ENCODE results near the gene LRG1. TPM values are rescaled to one million over a fixed set of nuclear protein-coding genes. Genes with fewer than 3 reads are reported as not detected.

LRG1 gene
- total and polyA plus RNA-seq, 9 of the 15 experiments (the other 6 are each of a cell fraction or from before 2014, with no cell fraction given): 1.5 to 11.9 (median 8.7) TPM

DNA sequence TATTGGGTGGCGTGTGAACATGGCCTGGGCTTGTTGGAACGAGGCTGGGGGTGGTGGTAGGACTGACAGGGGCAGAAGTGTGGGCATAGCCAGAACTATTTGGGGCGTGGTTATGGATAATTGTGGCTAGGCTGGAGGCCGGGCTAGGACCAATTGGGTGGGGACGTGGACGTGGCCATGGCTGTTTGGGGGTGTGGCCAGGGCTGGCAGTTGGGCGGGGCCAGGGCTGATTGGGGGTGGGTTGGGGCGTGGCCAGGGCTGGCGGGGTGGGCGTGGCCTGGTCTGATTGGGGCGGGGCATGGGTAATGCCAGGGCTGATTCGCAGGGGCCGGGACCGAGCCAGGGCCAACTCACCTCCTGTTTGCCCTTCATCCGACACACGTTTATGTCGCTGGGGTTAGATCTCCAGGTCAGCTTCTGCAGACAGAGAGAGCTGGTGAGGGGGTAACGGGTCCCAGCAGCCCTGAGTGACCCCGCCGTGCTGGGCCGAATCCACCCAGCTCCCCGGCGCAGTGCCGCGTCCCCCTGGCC, 16.8 kb upstream of the LRG1 start (continued):
- TF ChIP-seq, protein P1, sequence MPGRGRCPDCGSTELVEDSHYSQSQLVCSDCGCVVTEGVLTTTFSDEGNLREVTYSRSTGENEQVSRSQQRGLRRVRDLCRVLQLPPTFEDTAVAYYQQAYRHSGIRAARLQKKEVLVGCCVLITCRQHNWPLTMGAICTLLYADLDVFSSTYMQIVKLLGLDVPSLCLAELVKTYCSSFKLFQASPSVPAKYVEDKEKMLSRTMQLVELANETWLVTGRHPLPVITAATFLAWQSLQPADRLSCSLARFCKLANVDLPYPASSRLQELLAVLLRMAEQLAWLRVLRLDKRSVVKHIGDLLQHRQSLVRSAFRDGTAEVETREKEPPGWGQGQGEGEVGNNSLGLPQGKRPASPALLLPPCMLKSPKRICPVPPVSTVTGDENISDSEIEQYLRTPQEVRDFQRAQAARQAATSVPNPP (IDR thresholded peaks at IDR 0.05; ENCODE audit: borderline replicate concordance, insufficient read depth, insufficient read length): no peak
- no peak for TF ChIP-seq TAF15 (IDR thresholded peaks at IDR 0.05; ENCODE audit: low read depth, low read length)
- no peak for TF ChIP-seq NFXL1 (CRISPR knock-in tag; IDR thresholded peaks at IDR 0.05)
- TF ChIP-seq YBX1 (IDR thresholded peaks at IDR 0.05): no peak
- TF ChIP-seq POLR3A (IDR thresholded peaks at IDR 0.05; ENCODE audit: borderline replicate concordance, extremely low read depth, insufficient read depth, insufficient read length): no peak
- no peak for TF ChIP-seq TEAD2 (tag; IDR thresholded peaks at IDR 0.05)
- peak; percentile 24 for TF ChIP-seq CREM (IDR thresholded peaks at IDR 0.05; ENCODE audit: low read depth)
- TF ChIP-seq, protein P2, sequence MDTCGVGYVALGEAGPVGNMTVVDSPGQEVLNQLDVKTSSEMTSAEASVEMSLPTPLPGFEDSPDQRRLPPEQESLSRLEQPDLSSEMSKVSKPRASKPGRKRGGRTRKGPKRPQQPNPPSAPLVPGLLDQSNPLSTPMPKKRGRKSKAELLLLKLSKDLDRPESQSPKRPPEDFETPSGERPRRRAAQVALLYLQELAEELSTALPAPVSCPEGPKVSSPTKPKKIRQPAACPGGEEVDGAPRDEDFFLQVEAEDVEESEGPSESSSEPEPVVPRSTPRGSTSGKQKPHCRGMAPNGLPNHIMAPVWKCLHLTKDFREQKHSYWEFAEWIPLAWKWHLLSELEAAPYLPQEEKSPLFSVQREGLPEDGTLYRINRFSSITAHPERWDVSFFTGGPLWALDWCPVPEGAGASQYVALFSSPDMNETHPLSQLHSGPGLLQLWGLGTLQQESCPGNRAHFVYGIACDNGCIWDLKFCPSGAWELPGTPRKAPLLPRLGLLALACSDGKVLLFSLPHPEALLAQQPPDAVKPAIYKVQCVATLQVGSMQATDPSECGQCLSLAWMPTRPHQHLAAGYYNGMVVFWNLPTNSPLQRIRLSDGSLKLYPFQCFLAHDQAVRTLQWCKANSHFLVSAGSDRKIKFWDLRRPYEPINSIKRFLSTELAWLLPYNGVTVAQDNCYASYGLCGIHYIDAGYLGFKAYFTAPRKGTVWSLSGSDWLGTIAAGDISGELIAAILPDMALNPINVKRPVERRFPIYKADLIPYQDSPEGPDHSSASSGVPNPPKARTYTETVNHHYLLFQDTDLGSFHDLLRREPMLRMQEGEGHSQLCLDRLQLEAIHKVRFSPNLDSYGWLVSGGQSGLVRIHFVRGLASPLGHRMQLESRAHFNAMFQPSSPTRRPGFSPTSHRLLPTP (IDR thresholded peaks at IDR 0.05; ENCODE audit: borderline replicate concordance, extremely low read depth, insufficient read length): no peak
- no peak for TF ChIP-seq TCF7L2 (IDR thresholded peaks at IDR 0.05; ENCODE audit: low read depth, low read length)
- no peak for TF ChIP-seq ATF3 (IDR thresholded peaks at IDR 0.05)
- TF ChIP-seq ATF3 (CRISPR knock-in tag; conservative IDR thresholded peaks at IDR 0.05): no peak
- TF ChIP-seq LCOR (CRISPR knock-in tag; IDR thresholded peaks at IDR 0.05): 0 out of 2 replicates have a peak, but pooled peaks have one; percentile 13
- TF ChIP-seq CBX8 (IDR thresholded peaks at IDR 0.05; ENCODE audit: borderline replicate concordance, extremely low read depth, low read depth, low read length, poor library complexity, severe bottlenecking): no peak
- TF ChIP-seq XRCC5 (IDR thresholded peaks at IDR 0.05; ENCODE audit: low read depth, low read length): no peak
- no peak for TF ChIP-seq EWSR1 (IDR thresholded peaks at IDR 0.05; ENCODE audit: borderline replicate concordance, low read depth, partially characterized antibody)
- no peak for TF ChIP-seq NBN (IDR thresholded peaks at IDR 0.05; ENCODE audit: low read depth)
- no peak for TF ChIP-seq SRSF1 (IDR thresholded peaks at IDR 0.05; ENCODE audit: low read depth, low read length)
- 0 out of 2 replicates have a peak, but pooled peaks have one; percentile 42 for TF ChIP-seq ZBTB7A (IDR thresholded peaks at IDR 0.05; ENCODE audit: borderline replicate concordance, control insufficient read depth, low read depth, low read length)
- TF ChIP-seq, protein P3, sequence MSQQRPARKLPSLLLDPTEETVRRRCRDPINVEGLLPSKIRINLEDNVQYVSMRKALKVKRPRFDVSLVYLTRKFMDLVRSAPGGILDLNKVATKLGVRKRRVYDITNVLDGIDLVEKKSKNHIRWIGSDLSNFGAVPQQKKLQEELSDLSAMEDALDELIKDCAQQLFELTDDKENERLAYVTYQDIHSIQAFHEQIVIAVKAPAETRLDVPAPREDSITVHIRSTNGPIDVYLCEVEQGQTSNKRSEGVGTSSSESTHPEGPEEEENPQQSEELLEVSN (IDR thresholded peaks at IDR 0.05; ENCODE audit: borderline replicate concordance in 1 of 2, extremely low read depth in 1 of 2, insufficient read depth in 1 of 2, insufficient read length in 1 of 2, low read depth in 1 of 2, low read length in 1 of 2, poor library complexity in 1 of 2, severe bottlenecking in 1 of 2): peak in 1 of 2 experiments; percentile 16
- TF ChIP-seq HIVEP1 (CRISPR knock-in tag; IDR thresholded peaks at IDR 0.05): no peak
- TF ChIP-seq ZNF785 (CRISPR knock-in tag; IDR thresholded peaks at IDR 0.05): no peak
